HEK293 (cell line): ENCODE results near the gene ANP32B.
A peak's percentile ranks its signal among the peaks of the same experiment; 100 is the strongest.

ENCODE experiments used
- CTCF ChIA-PET: fragments of 350-600 bp; formaldehyde crosslinking; extraction: SDS; loops from one replicate; lab custom pipeline; 2021; ENCODE audit warnings: antibody characterized with exemption; lab: Yijun Ruan, JAX
- POLR2A ChIA-PET: fragments of 300-600 bp; formaldehyde crosslinking; extraction: SDS; loops from one replicate; lab custom pipeline; 2020; ENCODE audit warnings: antibody characterized with exemption, inconsistent platforms; lab: Yijun Ruan, JAX
- H3K27ac ChIP-seq: fragments of 200-500 bp; sonication (Bioruptor generic); 2 replicates; pipeline ENCODE4 v1.5.1; 2014; ENCODE audit warnings: low read depth, low read length, control low read depth, inconsistent platforms; ENCODE audit errors: extremely low read depth
- H3K36me3 ChIP-seq, 2 experiments: fragments of 200-500 bp in 1 of 2; sonication (Bioruptor generic) in 1 of 2; 1 replicate in 1 of 2; 2 replicates in 1 of 2; pipeline ENCODE4 v1.5.1; 2014 to 2017; ENCODE audit warnings: inconsistent platforms in 2 of 2, low read length in 2 of 2; ENCODE audit not compliant: control insufficient read depth in 2 of 2, insufficient read depth in 1 of 2
- H3K4me1 ChIP-seq: fragments of 200-500 bp; sonication (Bioruptor generic); 2 replicates; pipeline ENCODE4 v1.5.1; 2014; ENCODE audit warnings: mild to moderate bottlenecking, low read length, inconsistent platforms; ENCODE audit not compliant: control insufficient read depth, insufficient read depth
- H3K4me3 ChIP-seq: 2 replicates; pipeline ENCODE4 v1.5.1; 2011; ENCODE audit warnings: low read depth, mild to moderate bottlenecking, control low read depth, low read length, moderate library complexity
- H3K9me3 ChIP-seq: fragments of 200-500 bp; sonication (Bioruptor generic); 2 replicates; pipeline ENCODE4 v1.5.1; 2014; ENCODE audit warnings: low read depth, low read length, inconsistent platforms; ENCODE audit not compliant: control insufficient read depth, insufficient read depth
- BCL11A ChIP-seq: fragments of 450-650 bp; formaldehyde crosslinking; IDR thresholded peaks from 2 replicates; pipeline ENCODE4 v1.5.1; 2016; ENCODE audit warnings: low read depth, missing biosample characterization, missing genetic modification characterization
- GFI1B ChIP-seq: fragments of 450-650 bp; formaldehyde crosslinking; IDR thresholded peaks from 2 replicates; pipeline ENCODE4 v1.5.1; 2016; ENCODE audit warnings: missing biosample characterization, missing genetic modification characterization
- GLIS2 ChIP-seq: fragments of 450-650 bp; formaldehyde crosslinking; IDR thresholded peaks from 2 replicates; pipeline ENCODE4 v1.5.1; 2016; ENCODE audit warnings: missing biosample characterization, missing genetic modification characterization
- KLF1 ChIP-seq: fragments of 450-650 bp; formaldehyde crosslinking; IDR thresholded peaks from 2 replicates; pipeline ENCODE4 v1.5.1; 2016; ENCODE audit warnings: missing biosample characterization, missing genetic modification characterization
- RBAK ChIP-seq: fragments of 450-650 bp; formaldehyde crosslinking; IDR thresholded peaks from 2 replicates; pipeline ENCODE4 v1.5.1; 2016; ENCODE audit warnings: missing biosample characterization, missing genetic modification characterization
- SCRT2 ChIP-seq: fragments of 450-650 bp; formaldehyde crosslinking; IDR thresholded peaks from 2 replicates; pipeline ENCODE4 v1.5.1; 2016; ENCODE audit warnings: missing biosample characterization, missing genetic modification characterization
- SP2 ChIP-seq: fragments of 450-650 bp; formaldehyde crosslinking; IDR thresholded peaks from 2 replicates; pipeline ENCODE4 v1.5.1; 2016; ENCODE audit warnings: missing biosample characterization, missing genetic modification characterization
- YY1 ChIP-seq: fragments of 450-650 bp; formaldehyde crosslinking; IDR thresholded peaks from 2 replicates; pipeline ENCODE4 v1.5.1; 2018; ENCODE audit warnings: missing biosample characterization, missing genetic modification characterization
- ZNF133 ChIP-seq: fragments of 450-650 bp; formaldehyde crosslinking; IDR thresholded peaks from 2 replicates; pipeline ENCODE4 v1.5.1; 2016; ENCODE audit warnings: missing biosample characterization, missing genetic modification characterization
- ZNF416 ChIP-seq: fragments of 450-650 bp; formaldehyde crosslinking; IDR thresholded peaks from 2 replicates; pipeline ENCODE4 v1.5.1; 2016; ENCODE audit warnings: missing biosample characterization, missing genetic modification characterization
- ZNF48 ChIP-seq: fragments of 450-650 bp; formaldehyde crosslinking; IDR thresholded peaks from 2 replicates; pipeline ENCODE4 v1.5.1; 2016; ENCODE audit warnings: missing biosample characterization, missing genetic modification characterization
- ZNF610 ChIP-seq: fragments of 450-650 bp; formaldehyde crosslinking; IDR thresholded peaks from 2 replicates; pipeline ENCODE4 v1.5.1; 2016; ENCODE audit warnings: missing biosample characterization, missing genetic modification characterization, borderline replicate concordance
- ZXDB ChIP-seq: fragments of 450-650 bp; formaldehyde crosslinking; IDR thresholded peaks from 2 replicates; pipeline ENCODE4 v1.5.1; 2016; ENCODE audit warnings: missing biosample characterization, missing genetic modification characterization
- TF ChIP-seq, protein P1 (sequence below): fragments of 450-650 bp; formaldehyde crosslinking; IDR thresholded peaks from 2 replicates; pipeline ENCODE4; 2016; ENCODE audit warnings: missing biosample characterization, missing genetic modification characterization
- TF ChIP-seq, protein P2 (sequence below): fragments of 450-650 bp; formaldehyde crosslinking; IDR thresholded peaks from 2 replicates; pipeline ENCODE4 v1.5.1; 2017; ENCODE audit warnings: missing biosample characterization, missing genetic modification characterization
- TF ChIP-seq, protein P3 (sequence below): fragments of 450-650 bp; formaldehyde crosslinking; IDR thresholded peaks from 2 replicates; pipeline ENCODE4 v1.5.1; 2016; ENCODE audit warnings: missing biosample characterization, missing genetic modification characterization, low read depth
- TF ChIP-seq, protein P4 (sequence below): fragments of 450-650 bp; formaldehyde crosslinking; conservative IDR thresholded peaks from 2 replicates; pipeline ENCODE4 v1.5.1; 2016; ENCODE audit warnings: low read depth, missing biosample characterization, missing genetic modification characterization
- TF ChIP-seq, protein P5 (sequence below): fragments of 450-650 bp; formaldehyde crosslinking; IDR thresholded peaks from 2 replicates; pipeline ENCODE4 v1.5.1; 2016; ENCODE audit warnings: missing biosample characterization, missing genetic modification characterization
- TF ChIP-seq, protein P6 (sequence below): fragments of 450-650 bp; formaldehyde crosslinking; IDR thresholded peaks from 2 replicates; pipeline ENCODE4 v1.5.1; 2016; ENCODE audit warnings: missing biosample characterization, missing genetic modification characterization

The ANP32B gene

DNA sequence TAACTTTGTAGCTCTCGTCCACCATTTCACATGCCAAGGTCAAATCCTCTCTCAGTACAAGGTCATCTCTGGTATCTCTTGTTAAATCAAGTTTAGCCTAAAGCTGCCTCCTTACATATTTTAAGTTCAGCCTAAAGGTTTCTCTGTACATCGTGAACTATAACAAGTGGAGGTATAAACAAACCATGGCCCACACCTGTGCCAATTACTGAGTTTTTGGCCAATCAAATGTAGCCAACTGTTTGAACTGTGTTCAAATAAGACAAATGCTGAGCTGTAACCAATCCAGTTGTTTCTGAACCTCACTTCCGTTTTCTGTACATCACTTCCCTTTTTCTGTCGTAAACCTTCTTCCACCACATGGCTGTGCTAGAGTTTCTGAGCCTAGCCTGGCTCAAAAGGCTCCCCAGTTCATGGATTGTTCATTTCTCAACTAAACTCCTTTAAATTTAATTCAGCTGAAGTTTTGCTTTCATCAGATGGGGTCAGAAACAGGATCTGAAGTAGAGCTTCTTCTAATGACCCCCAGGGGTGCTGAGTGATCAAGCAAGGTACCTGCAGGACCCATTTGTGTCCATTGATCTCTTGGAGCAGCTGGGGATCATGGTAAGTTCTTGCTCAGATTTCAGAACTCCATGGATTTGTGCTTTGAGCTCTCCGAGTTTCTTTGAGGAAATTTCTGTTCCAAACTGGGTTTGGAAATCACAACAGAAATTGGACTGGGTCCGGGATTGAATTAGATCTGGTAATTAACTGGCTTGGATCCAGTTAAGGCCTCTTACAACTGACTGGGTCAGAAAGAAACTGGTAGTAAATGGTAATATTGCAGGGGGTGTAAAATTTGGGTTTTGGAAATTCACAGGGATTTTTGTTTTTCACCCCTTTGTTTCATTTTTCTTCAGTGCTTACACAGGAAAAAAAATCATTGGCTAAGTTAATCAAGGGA is 62.4 kb downstream of the ANP32B start:
- ChIA-PET POLR2A (interaction anchor here (2.9 kb wide), 1 partner anchor 11 kb away, joined by 11 read pairs; the partner anchor contains the start of gene NANS), CTCF (interaction anchor here (0.7 to 1.5 kb wide), 2 partner anchors 14 to 374 kb away, joined by 3 to 4 read pairs; no protein-coding TSS in a partner anchor)
- Histone ChIP-seq H3K36me3 (no peaks in the 10 kb centered on the region), H3K4me3 (no peak overlapping the region), H3K9me3 (no peaks in the 10 kb centered on the region), H3K4me1 (no peaks in the 10 kb centered on the region), H3K27ac (no peak overlapping the region)
- TF ChIP-seq SP2 (tag by site-specific recombination) (peak; percentile 52), ZNF610 (tag by site-specific recombination) (no peak), ZNF133 (no peak), ZXDB (tag by site-specific recombination) (0 out of 2 replicates have a peak, but pooled peaks have one; percentile 27)

DNA sequence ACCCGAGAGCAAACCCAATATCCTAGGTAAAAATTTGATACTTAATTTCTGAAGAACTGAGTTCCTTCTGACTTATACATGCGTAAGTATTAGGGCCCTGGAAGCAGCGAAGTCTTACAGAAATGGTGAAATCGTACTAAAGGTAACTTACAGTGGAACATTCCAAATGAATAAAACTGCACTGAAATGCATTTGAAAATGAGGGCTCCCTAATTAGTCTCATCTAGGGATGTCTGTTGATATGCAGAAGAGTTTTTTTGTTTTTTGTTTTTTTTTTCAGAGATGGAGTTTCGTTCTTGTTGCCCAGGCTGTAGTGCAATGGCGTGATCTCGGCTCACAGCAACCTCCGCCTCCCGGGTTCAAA is 63.0 kb downstream of the ANP32B start:
- TF ChIP-seq YY1 (tag by site-specific recombination) (no peak), BCL11A (tag by site-specific recombination) (no peak), GLIS2 (tag by site-specific recombination) (no peak), KLF1 (tag by site-specific recombination) (no peak), ZNF416 (tag by site-specific recombination) (no peak), GFI1B (no peak), SCRT2 (no peak), RBAK (tag by site-specific recombination) (no peak), ZNF48 (tag by site-specific recombination) (no peak)
- TF ChIP-seq, protein P1, sequence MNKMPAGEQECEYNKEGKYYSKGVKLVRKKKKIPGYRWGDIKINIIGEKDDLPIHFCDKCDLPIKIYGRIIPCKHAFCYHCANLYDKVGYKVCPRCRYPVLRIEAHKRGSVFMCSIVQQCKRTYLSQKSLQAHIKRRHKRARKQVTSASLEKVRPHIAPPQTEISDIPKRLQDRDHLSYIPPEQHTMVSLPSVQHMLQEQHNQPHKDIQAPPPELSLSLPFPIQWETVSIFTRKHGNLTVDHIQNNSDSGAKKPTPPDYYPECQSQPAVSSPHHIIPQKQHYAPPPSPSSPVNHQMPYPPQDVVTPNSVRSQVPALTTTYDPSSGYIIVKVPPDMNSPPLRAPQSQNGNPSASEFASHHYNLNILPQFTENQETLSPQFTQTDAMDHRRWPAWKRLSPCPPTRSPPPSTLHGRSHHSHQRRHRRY, result no peak
- TF ChIP-seq, protein P2, sequence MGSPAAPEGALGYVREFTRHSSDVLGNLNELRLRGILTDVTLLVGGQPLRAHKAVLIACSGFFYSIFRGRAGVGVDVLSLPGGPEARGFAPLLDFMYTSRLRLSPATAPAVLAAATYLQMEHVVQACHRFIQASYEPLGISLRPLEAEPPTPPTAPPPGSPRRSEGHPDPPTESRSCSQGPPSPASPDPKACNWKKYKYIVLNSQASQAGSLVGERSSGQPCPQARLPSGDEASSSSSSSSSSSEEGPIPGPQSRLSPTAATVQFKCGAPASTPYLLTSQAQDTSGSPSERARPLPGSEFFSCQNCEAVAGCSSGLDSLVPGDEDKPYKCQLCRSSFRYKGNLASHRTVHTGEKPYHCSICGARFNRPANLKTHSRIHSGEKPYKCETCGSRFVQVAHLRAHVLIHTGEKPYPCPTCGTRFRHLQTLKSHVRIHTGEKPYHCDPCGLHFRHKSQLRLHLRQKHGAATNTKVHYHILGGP (tag by site-specific recombination), result no peak
- TF ChIP-seq, protein P3, sequence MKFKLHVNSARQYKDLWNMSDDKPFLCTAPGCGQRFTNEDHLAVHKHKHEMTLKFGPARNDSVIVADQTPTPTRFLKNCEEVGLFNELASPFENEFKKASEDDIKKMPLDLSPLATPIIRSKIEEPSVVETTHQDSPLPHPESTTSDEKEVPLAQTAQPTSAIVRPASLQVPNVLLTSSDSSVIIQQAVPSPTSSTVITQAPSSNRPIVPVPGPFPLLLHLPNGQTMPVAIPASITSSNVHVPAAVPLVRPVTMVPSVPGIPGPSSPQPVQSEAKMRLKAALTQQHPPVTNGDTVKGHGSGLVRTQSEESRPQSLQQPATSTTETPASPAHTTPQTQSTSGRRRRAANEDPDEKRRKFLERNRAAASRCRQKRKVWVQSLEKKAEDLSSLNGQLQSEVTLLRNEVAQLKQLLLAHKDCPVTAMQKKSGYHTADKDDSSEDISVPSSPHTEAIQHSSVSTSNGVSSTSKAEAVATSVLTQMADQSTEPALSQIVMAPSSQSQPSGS (tag by site-specific recombination), result no peak
- TF ChIP-seq, protein P4, sequence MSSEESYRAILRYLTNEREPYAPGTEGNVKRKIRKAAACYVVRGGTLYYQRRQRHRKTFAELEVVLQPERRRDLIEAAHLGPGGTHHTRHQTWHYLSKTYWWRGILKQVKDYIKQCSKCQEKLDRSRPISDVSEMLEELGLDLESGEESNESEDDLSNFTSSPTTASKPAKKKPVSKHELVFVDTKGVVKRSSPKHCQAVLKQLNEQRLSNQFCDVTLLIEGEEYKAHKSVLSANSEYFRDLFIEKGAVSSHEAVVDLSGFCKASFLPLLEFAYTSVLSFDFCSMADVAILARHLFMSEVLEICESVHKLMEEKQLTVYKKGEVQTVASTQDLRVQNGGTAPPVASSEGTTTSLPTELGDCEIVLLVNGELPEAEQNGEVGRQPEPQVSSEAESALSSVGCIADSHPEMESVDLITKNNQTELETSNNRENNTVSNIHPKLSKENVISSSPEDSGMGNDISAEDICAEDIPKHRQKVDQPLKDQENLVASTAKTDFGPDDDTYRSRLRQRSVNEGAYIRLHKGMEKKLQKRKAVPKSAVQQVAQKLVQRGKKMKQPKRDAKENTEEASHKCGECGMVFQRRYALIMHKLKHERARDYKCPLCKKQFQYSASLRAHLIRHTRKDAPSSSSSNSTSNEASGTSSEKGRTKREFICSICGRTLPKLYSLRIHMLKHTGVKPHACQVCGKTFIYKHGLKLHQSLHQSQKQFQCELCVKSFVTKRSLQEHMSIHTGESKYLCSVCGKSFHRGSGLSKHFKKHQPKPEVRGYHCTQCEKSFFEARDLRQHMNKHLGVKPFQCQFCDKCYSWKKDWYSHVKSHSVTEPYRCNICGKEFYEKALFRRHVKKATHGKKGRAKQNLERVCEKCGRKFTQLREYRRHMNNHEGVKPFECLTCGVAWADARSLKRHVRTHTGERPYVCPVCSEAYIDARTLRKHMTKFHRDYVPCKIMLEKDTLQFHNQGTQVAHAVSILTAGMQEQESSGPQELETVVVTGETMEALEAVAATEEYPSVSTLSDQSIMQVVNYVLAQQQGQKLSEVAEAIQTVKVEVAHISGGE, result no peak
- TF ChIP-seq, protein P5, sequence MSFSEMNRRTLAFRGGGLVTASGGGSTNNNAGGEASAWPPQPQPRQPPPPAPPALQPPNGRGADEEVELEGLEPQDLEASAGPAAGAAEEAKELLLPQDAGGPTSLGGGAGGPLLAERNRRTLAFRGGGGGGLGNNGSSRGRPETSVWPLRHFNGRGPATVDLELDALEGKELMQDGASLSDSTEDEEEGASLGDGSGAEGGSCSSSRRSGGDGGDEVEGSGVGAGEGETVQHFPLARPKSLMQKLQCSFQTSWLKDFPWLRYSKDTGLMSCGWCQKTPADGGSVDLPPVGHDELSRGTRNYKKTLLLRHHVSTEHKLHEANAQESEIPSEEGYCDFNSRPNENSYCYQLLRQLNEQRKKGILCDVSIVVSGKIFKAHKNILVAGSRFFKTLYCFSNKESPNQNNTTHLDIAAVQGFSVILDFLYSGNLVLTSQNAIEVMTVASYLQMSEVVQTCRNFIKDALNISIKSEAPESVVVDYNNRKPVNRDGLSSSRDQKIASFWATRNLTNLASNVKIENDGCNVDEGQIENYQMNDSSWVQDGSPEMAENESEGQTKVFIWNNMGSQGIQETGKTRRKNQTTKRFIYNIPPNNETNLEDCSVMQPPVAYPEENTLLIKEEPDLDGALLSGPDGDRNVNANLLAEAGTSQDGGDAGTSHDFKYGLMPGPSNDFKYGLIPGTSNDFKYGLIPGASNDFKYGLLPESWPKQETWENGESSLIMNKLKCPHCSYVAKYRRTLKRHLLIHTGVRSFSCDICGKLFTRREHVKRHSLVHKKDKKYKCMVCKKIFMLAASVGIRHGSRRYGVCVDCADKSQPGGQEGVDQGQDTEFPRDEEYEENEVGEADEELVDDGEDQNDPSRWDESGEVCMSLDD (tag by site-specific recombination), result no peak
- TF ChIP-seq, protein P6, sequence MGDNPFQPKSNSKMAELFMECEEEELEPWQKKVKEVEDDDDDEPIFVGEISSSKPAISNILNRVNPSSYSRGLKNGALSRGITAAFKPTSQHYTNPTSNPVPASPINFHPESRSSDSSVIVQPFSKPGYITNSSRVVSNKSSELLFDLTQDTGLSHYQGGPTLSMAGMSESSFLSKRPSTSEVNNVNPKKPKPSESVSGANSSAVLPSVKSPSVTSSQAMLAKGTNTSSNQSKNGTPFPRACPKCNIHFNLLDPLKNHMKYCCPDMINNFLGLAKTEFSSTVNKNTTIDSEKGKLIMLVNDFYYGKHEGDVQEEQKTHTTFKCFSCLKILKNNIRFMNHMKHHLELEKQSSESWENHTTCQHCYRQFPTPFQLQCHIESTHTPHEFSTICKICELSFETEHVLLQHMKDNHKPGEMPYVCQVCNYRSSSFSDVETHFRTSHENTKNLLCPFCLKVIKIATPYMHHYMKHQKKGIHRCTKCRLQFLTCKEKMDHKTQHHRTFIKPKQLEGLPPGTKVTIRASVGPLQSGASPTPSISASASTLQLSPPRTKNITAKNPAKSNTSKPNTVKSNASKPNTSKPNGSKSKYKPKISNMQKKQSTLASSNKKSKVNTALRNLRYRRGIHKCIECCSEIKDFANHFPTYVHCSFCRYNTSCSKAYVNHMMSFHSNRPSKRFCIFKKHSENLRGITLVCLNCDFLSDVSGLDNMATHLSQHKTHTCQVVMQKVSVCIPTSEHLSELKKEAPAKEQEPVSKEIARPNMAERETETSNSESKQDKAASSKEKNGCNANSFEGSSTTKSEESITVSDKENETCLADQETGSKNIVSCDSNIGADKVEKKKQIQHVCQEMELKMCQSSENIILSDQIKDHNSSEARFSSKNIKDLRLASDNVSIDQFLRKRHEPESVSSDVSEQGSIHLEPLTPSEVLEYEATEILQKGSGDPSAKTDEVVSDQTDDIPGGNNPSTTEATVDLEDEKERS (tag by site-specific recombination), result no peak
- no peak overlapping the region for H3K27ac ChIP-seq
- no peaks in the 10 kb centered on the region for H3K4me1 ChIP-seq
- ChIA-PET POLR2A (no interaction called here), CTCF (interaction anchor here (0.6 to 2.1 kb wide), 4 partner anchors 12 to 373 kb away, joined by 3 to 13 read pairs (median 4); no protein-coding TSS in a partner anchor)
- H3K4me3 ChIP-seq, result no peak overlapping the region
- no peaks in the 10 kb centered on the region for H3K9me3 ChIP-seq
- H3K36me3 ChIP-seq, result no peaks in the 10 kb centered on the region
